GM21825 (cell line): ENCODE results near the gene SUOX.
"Not testable (repeated sequence)": the region's sequence is repeated elsewhere in the genome, so short reads cannot be mapped to it uniquely, and the experiment has no call there.

Source experiments
- ATAC-seq: cut with Tn5 transposase; IDR thresholded peaks from one replicate; pipeline ENCODE4 v1.9.1; 2021; ENCODE audit warnings: mild to moderate bottlenecking, moderate library complexity; ENCODE audit not compliant: unreplicated experiment

SUOX gene

GRCh38 chr12:56017181-56017580, 20.1 kb downstream of the SUOX start:
- no peak for ATAC-seq

DNA sequence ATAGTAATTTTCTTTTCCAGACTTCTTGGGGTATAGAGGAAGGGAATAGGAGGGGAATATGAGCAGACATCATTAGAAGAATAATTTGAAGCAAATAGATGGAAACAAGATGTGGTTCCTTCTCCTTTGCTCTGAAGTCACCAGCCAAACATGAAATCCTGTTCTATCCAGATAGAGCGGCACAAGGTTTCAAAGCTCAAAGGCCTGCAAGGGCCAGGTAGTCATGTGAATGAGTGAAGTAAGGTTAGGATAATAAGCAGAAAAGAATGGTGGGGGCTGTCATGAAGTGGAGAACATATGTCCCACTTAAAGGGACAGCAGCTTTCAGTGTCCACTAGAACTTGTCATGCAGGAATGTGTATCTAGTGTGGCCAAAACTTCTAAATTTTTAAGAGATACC, 21.3 kb downstream of the SUOX start:
- no peak for ATAC-seq

- ATAC-seq: no peak
Measured at GRCh38 chr12:56020423-56021184, 23.5 kb downstream of the SUOX start, which contains the start of gene IKZF4. IKZF4 (plus strand) TSS chr12:56021043; CDS start chr12:56021494, 451 bp downstream.

DNA sequence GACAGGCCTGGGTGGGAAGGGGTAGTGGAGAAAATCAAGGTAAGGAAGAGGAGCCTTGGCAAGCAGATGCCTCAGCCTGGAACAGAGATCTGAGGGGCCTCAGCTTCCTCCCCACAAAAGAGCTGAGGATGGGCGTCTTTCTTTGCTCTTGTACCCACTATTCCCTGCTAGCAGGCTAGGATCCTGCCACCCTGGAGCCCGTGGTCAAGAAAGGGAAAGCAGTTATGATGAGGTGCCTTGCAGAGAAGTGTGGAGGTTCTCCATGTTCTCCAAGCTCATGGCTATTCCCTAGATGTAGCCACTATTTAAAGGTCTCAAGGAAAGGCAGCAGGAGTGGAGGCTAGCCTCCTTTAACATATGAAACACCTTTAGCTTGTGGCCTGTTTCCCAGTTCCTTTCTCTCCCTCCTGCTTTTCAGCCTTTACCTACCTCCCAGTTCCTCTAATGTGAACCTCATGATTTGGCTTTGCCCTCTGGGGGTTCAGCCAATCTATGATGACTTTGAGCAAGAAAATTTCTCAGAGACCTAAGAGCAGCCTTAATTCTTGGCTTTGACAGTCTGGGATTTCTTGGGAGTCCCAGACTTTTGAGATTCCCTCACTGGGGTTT, 24.9 kb downstream of the SUOX start:
- ATAC-seq: no peak

- ATAC-seq: no peak
Measured at GRCh38 chr12:56028511-56029165, 31.6 kb downstream of the SUOX start.

DNA sequence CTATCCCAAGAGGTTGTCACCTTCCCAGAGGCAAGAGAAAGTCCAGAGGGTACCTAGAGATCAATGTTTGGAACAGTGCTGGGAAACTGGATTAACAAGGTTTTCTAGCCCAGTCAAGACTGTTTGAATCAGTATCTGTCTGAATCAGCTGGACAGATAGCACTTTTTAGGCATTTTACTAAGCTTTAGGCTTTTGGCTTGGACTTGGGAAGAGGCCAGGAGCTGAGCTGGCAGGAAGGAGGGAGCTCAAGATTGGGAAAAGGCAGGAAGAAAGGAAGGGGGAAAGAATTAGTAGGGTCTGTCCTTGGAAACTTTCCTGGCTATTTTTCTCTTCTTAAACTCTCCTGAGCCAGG, 32.1 kb downstream of the SUOX start:
- no peak for ATAC-seq

- no peak for ATAC-seq
Measured at GRCh38 chr12:56029666-56030293, 32.7 kb downstream of the SUOX start.

DNA sequence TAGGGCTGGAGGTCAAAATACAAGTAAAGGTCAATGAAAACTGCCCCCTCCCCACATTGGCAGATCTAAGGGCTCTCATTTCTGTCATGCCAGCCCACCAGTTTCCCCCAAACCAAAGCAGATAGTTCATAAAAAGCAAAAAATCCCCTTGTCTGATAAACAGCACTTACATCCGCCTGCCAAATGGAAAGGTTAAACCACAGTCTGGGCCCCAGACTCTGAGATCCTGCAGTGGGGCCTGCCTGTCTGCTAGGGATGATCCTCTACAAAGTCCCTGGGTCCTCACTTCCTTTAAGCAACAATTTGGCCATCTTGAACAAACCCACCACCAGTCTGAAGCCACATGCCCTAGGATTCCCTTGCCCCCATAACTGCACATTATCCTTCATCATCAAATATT, 34.9 kb downstream of the SUOX start:
- no peak for ATAC-seq

GRCh38 chr12:56034586-56035332, 37.7 kb downstream of the SUOX start:
- no peak for ATAC-seq

GRCh38 chr12:56037161-56037560, 40.1 kb downstream of the SUOX start:
- ATAC-seq: no peak

DNA sequence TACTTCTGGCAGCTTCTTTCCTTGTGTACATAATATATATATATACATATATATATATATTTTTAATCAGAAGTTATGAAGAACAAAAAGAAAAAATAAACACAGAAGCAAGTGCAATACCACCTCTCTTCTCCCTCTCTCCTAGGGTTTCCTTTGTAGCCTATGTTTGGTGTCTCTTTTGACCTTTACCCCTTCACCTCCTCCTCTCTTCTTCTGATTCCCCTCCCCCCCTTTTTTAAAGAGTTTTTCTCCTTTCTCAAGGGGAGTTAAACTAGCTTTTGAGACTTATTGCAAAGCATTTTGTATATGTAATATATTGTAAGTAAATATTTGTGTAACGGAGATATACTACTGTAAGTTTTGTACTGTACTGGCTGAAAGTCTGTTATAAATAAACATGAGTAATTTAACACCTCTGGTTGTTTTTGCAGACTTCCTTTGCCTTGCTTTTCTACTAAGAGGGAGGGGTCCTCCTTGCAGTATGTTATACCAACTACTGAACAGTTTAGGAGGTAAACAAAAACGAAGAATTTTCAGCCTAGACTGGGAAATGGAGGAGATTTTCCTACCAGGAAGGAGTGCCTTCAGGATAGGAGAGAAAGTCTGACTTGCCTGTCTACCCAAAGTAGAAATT, 41.1 kb downstream of the SUOX start:
- ATAC-seq: no peak

- no peak for ATAC-seq
Measured at GRCh38 chr12:56040151-56040550, 43.1 kb downstream of the SUOX start.

DNA sequence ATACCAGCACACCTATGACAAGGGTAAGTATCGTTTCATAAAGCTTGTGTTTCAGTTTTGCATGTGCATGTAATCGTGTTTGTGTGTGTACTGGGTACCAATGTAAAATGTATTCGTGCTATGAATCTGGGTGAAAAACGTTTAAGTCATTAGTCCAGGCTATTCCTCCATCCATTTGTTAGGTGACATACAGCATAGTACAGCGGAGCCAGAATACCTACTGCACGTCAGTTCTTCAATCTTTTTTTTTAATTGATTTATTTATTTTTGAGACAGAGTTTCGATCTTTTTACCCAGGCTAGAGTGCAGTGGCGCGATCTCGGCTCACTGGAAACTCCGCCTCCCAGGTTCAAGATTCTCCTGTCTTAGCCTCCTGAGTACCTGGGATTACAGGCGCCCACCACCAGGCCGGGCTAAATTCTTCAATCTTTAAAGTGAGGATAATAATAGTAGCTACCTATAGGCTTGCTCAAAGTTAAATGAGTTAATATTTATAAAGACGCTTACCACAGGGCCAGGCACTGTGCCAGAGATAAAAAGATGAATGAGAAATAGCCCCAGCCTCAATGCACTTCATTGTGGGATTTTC, 44.0 kb downstream of the SUOX start:
- no peak for ATAC-seq

GRCh38 chr12:56041552-56042429, 44.7 kb downstream of the SUOX start, which contains the start of gene RPS26:
RPS26 (plus strand) TSS chr12:56041918; CDS start chr12:56042167, 249 bp downstream.
- peak; percentile 92 for ATAC-seq

DNA sequence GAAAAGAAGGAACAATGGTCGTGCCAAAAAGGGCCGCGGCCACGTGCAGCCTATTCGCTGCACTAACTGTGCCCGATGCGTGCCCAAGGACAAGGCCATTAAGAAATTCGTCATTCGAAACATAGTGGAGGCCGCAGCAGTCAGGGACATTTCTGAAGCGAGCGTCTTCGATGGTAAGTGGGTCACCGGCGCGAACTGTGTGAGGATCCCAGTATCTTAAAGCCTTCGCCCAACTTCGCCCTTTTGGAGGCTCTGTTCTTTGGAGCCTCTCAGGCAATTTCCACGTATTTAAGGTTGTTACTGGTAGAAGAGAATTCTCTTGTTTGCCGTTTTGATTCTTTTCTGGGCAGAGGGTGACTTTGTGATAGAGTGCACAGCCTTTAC, 45.3 kb downstream of the SUOX start:
- ATAC-seq: not testable (repeated sequence)

- no peak for ATAC-seq
Measured at GRCh38 chr12:56042843-56043242, 45.8 kb downstream of the SUOX start.

DNA sequence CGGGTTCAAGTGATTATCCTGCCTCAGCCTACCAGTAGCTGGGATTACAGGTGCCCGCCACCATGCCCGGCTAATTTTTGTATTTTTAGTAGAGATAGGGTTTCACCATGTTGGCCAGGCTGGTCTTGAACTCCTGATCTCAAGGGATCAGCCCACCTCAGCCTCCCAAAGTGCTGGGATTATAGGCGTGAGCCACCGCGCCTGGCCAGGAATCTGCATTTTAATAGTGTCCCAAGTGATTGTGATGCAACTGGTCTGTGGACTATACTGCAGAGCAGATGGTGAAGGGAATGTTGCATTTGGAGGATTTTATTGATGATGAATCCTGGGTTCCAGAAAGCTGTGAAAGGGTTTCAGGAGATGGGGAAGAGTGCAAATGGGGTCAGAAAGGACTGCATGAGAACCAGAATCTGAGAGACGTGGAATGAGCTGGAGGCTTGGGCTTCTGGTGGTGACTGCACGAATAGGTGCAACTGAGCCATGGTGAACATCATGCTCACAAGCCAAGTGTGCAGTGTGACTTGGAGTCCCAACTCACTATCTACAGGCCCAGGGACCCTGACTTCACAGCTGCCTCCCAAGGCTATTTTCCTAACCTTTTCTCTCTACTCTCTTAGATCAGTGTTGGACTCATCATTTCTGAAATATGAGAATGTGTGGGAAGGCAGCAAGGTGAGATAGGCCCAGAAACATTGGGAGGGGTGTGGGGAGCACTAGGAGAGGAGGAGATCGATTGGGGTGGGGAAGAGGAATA, 49.1 kb downstream of the SUOX start:
- ATAC-seq: no peak

GRCh38 chr12:56053407-56053893, 56.4 kb downstream of the SUOX start:
- ATAC-seq: no peak
